OCI-LY3 (cell line): Measurements from ENCODE around the gene GSK3B.

Experiments used
- H2AFZ ChIP-seq: fragments of 200-600, 300-600 bp; shearing (Covaris generic); 2 replicates; pipeline ENCODE4 v1.6.0; 2014; ENCODE audit warnings: antibody characterized with exemption, low read depth, low read length
- H3K27ac ChIP-seq: fragments of 200-600, 300-600 bp; sonication (generic); 2 replicates; pipeline ENCODE4 v1.5.1; 2014; ENCODE audit warnings: mild to moderate bottlenecking, low read length, moderate library complexity, mixed read lengths
- H3K27me3 ChIP-seq: fragments of 200-600, 300-600 bp; sonication (generic); 2 replicates; pipeline ENCODE4 v1.6.1; 2014; ENCODE audit warnings: low read depth, low read length, mixed read lengths
- H3K36me3 ChIP-seq: fragments of 200-600, 300-600 bp; sonication (generic); replicated peaks from 2 replicates; pipeline ENCODE3; 2014; ENCODE audit warnings: low read depth, low read length, mixed read lengths
- H3K4me1 ChIP-seq: fragments of 300-600, 200-600 bp; sonication (generic); 2 replicates; pipeline ENCODE4 v1.6.1; 2014; ENCODE audit warnings: low read length, mixed read lengths
- H3K4me2 ChIP-seq: fragments of 200-600, 300-600 bp; sonication (generic); 2 replicates; pipeline ENCODE4 v1.6.1; 2014; ENCODE audit warnings: low read length, mixed read lengths
- H3K4me3 ChIP-seq: fragments of 300-600, 200-600 bp; sonication (generic); 2 replicates; pipeline ENCODE4 v1.5.1; 2014; ENCODE audit warnings: antibody characterized with exemption, mild to moderate bottlenecking, low read length, moderate library complexity
- H3K79me2 ChIP-seq: fragments of 300-600, 200-600 bp; shearing (Covaris generic); 2 replicates; pipeline ENCODE4 v1.6.1; 2014; ENCODE audit warnings: mild to moderate bottlenecking, low read length, mixed read lengths
- H3K9ac ChIP-seq: fragments of 300-600, 200-600 bp; shearing (Covaris generic); 2 replicates; pipeline ENCODE4 v1.6.0; 2014; ENCODE audit warnings: mild to moderate bottlenecking, low read length, moderate library complexity
- H3K9me3 ChIP-seq: fragments of 200-600, 300-600 bp; shearing (Covaris generic); 2 replicates; pipeline ENCODE4 v1.6.1; 2014; ENCODE audit warnings: low read length, mixed read lengths; ENCODE audit not compliant: insufficient read depth
- H4K20me1 ChIP-seq: fragments of 200-600, 300-600 bp; sonication (generic); 2 replicates; pipeline ENCODE4 v1.6.1; 2016; ENCODE audit warnings: low read length, mixed read lengths; ENCODE audit not compliant: insufficient read depth
- CTCF ChIP-seq: fragments of 200-600, 300-600 bp; sonication (generic); IDR thresholded peaks from 2 replicates; pipeline ENCODE4 v1.5.1; 2014; ENCODE audit warnings: antibody characterized with exemption, low read length, low read depth
- EZH2phosphoT487 ChIP-seq: fragments of 200-600 bp; shearing (Covaris generic); IDR thresholded peaks from 2 replicates; pipeline ENCODE4 v1.6.1; 2018; ENCODE audit warnings: antibody characterized with exemption, mixed run types, low read depth

Gene GSK3B

GRCh38 chr3:119778176-119778575 is 316.1 kb downstream of the GSK3B start:
- Histone ChIP-seq H3K27me3 (no peaks in the 10 kb centered on the region), H3K9me3 (no peaks in the 10 kb centered on the region), H4K20me1 (no peaks in the 10 kb centered on the region), H3K4me2 (no peak overlapping the region), H3K9ac (no peak overlapping the region), H3K27ac (no peak overlapping the region), H3K79me2 (no peaks in the 10 kb centered on the region), H3K4me3 (no peak overlapping the region), H2AFZ (no peak overlapping the region), H3K4me1 (peaks cover 38% of the 10 kb centered on the region), H3K36me3 (no peaks in the 10 kb centered on the region)
- TF ChIP-seq CTCF (no peak), EZH2phosphoT487 (no peak)

GRCh38 chr3:119776304-119776703 is 317.9 kb downstream of the GSK3B start:
- Histone ChIP-seq H3K27ac (no peak overlapping the region), H3K27me3 (no peaks in the 10 kb centered on the region), H3K4me1 (peaks cover 34% of the 10 kb centered on the region), H3K79me2 (no peaks in the 10 kb centered on the region), H3K36me3 (no peaks in the 10 kb centered on the region), H3K4me3 (no peak overlapping the region), H3K9me3 (no peaks in the 10 kb centered on the region), H2AFZ (no peak overlapping the region), H3K9ac (no peak overlapping the region), H4K20me1 (no peaks in the 10 kb centered on the region), H3K4me2 (no peak overlapping the region)
- TF ChIP-seq EZH2phosphoT487: no peak
- no peak for TF ChIP-seq CTCF

GRCh38 chr3:119774444-119774843 is 319.8 kb downstream of the GSK3B start:
- H3K4me3 ChIP-seq: peak overlapping the region; percentile 33
- no peaks in the 10 kb centered on the region for H3K27me3 ChIP-seq
- H2AFZ ChIP-seq: 0 out of 2 replicates have a peak overlapping the region, but pooled peaks have one; percentile 48
- no peaks in the 10 kb centered on the region for H3K79me2 ChIP-seq
- H3K27ac ChIP-seq: no peak overlapping the region
- TF ChIP-seq EZH2phosphoT487 (no peak), CTCF (no peak)
- peaks cover 18% of the 10 kb centered on the region for H3K4me1 ChIP-seq
- no peaks in the 10 kb centered on the region for H4K20me1 ChIP-seq
- peak overlapping the region; percentile 63 for H3K4me2 ChIP-seq
- H3K36me3 ChIP-seq: no peaks in the 10 kb centered on the region
- H3K9me3 ChIP-seq: no peaks in the 10 kb centered on the region
- H3K9ac ChIP-seq: no peak overlapping the region
